Thyroid gland (tissue), 4 donors: ENCODE data around the gene NXN.

Experiments used
- POLR2A ChIP-seq, 2 donors: fragments of 450-650 bp; IDR thresholded peaks; one replicate each; pipeline ENCODE4 v1.6.1; 2017; ENCODE audit warnings: antibody characterized with exemption in 2 of 2, mild to moderate bottlenecking in 2 of 2, moderate library complexity in 1 of 2
- TF ChIP-seq, protein P1 (sequence below), 6 experiments: fragments of 200-600 bp in 3 of 6; fragments of 450-650 bp in 3 of 6; sonication (generic) in 3 of 6; IDR thresholded peaks; one replicate each; pipeline ENCODE4 v1.5.1; 2016 to 2019; ENCODE audit warnings: antibody characterized with exemption in 6 of 6, mild to moderate bottlenecking in 2 of 6, inconsistent platforms in 1 of 6, moderate library complexity in 1 of 6

GRCh38 chr17:778096-778495 is 201.5 kb downstream of the NXN start:
- TF ChIP-seq, protein P1, sequence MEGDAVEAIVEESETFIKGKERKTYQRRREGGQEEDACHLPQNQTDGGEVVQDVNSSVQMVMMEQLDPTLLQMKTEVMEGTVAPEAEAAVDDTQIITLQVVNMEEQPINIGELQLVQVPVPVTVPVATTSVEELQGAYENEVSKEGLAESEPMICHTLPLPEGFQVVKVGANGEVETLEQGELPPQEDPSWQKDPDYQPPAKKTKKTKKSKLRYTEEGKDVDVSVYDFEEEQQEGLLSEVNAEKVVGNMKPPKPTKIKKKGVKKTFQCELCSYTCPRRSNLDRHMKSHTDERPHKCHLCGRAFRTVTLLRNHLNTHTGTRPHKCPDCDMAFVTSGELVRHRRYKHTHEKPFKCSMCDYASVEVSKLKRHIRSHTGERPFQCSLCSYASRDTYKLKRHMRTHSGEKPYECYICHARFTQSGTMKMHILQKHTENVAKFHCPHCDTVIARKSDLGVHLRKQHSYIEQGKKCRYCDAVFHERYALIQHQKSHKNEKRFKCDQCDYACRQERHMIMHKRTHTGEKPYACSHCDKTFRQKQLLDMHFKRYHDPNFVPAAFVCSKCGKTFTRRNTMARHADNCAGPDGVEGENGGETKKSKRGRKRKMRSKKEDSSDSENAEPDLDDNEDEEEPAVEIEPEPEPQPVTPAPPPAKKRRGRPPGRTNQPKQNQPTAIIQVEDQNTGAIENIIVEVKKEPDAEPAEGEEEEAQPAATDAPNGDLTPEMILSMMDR (IDR thresholded peaks at IDR 0.05), result no peak
- TF ChIP-seq POLR2A (IDR thresholded peaks at IDR 0.05), result no peak
